Large intestine (tissue), 3 donors: ENCODE measurements around the gene HOXD13. TPM values are rescaled to one million over a fixed set of nuclear protein-coding genes. Genes with fewer than 3 reads are reported as not detected.

Experiments
- DNase-seq, 2 donors: peaks; one replicate each; pipeline versions ENCODE4 v3.0.0 to v3.0.0-alpha.2; 2013
- H3K27ac ChIP-seq: one replicate; pipeline ENCODE4 v1.5.1; 2013; ENCODE audit warnings: low read length
- H3K27me3 ChIP-seq: 2 replicates; pipeline ENCODE4 v1.6.1; 2013; ENCODE audit warnings: low read length; ENCODE audit not compliant: control insufficient read depth, insufficient read depth
- H3K36me3 ChIP-seq: 2 replicates; pipeline ENCODE4 v1.6.1; 2013; ENCODE audit warnings: low read length; ENCODE audit not compliant: control insufficient read depth, insufficient read depth
- H3K4me1 ChIP-seq: one replicate; pipeline ENCODE4 v1.6.1; 2013; ENCODE audit warnings: low read length; ENCODE audit not compliant: control insufficient read depth, insufficient read depth
- H3K4me3 ChIP-seq: one replicate; pipeline ENCODE4 v1.5.1; 2013; ENCODE audit warnings: low read length
- H3K9me3 ChIP-seq: one replicate; pipeline ENCODE4 v1.6.1; 2013; ENCODE audit warnings: mild to moderate bottlenecking, low read depth, low read length, moderate library complexity; ENCODE audit not compliant: control insufficient read depth
- WGBS: methylation state at CpG from one replicate; pipeline ENCODE4 v1.1.5; 2013; ENCODE audit warnings: low lambda C conversion rate; ENCODE audit not compliant: insufficient coverage; 5-methylcytosine and 5-hydroxymethylcytosine counted together
- polyA plus RNA-seq: library from polyadenylated mRNA; unstranded; fragments of 120-200 nt; gene quantifications from one replicate; pipeline ENCODE4 v1.2.1, GENCODE V29; 2013

HOXD13 gene
- polyA plus RNA-seq, 1 donor = not detected

- Histone ChIP-seq H3K27me3 (peaks cover 100% of the 10 kb centered on the region), H3K4me1 (no peaks in the 10 kb centered on the region), H3K27ac (no peak overlapping the region), H3K36me3 (no peaks in the 10 kb centered on the region), H3K9me3 (peaks cover 29% of the 10 kb centered on the region), H3K4me3 (no peak overlapping the region)
- WGBS = no CpG with 5 or more reads among the region's 40 CpGs
- no peak for DNase-seq
Observed at GRCh38 chr2:176117162-176117822, 24.8 kb downstream of the HOXD13 start.

GRCh38 chr2:176117823-176118371, 25.4 kb downstream of the HOXD13 start:
- Histone ChIP-seq H3K4me3 (no peak overlapping the region), H3K27me3 (peaks cover 100% of the 10 kb centered on the region), H3K27ac (no peak overlapping the region), H3K36me3 (no peaks in the 10 kb centered on the region), H3K4me1 (peaks cover 3% of the 10 kb centered on the region), H3K9me3 (peaks cover 29% of the 10 kb centered on the region)
- DNase-seq = no peak
- WGBS = no CpG with 5 or more reads among the region's 11 CpGs

GRCh38 chr2:176118601-176119339, 26.2 kb downstream of the HOXD13 start:
- no peak overlapping the region for H3K27ac ChIP-seq
- WGBS = 20% methylated on average over 2 of the region's 24 CpGs
- no peaks in the 10 kb centered on the region for H3K36me3 ChIP-seq
- peaks cover 99% of the 10 kb centered on the region for H3K27me3 ChIP-seq
- no peak for DNase-seq
- peaks cover 3% of the 10 kb centered on the region for H3K4me1 ChIP-seq
- peaks cover 32% of the 10 kb centered on the region for H3K9me3 ChIP-seq
- no peak overlapping the region for H3K4me3 ChIP-seq

GRCh38 chr2:176120364-176121189, 28.1 kb downstream of the HOXD13 start:
- DNase-seq = no peak
- peaks cover 99% of the 10 kb centered on the region for H3K27me3 ChIP-seq

GRCh38 chr2:176121190-176122051, 28.9 kb downstream of the HOXD13 start:
- 0% methylated on average over 4 of the region's 53 CpGs for WGBS
- peaks cover 26% of the 10 kb centered on the region for H3K9me3 ChIP-seq
- no peaks in the 10 kb centered on the region for H3K36me3 ChIP-seq
- peaks cover 98% of the 10 kb centered on the region for H3K27me3 ChIP-seq
- H3K4me1 ChIP-seq = peaks cover 3% of the 10 kb centered on the region
- H3K4me3 ChIP-seq = no peak overlapping the region
- no peak for DNase-seq
- no peak overlapping the region for H3K27ac ChIP-seq

More at GRCh38 chr2:176120364-176121189, 28.1 kb downstream of the HOXD13 start:
- Histone ChIP-seq H3K36me3 (no peaks in the 10 kb centered on the region), H3K4me3 (no peak overlapping the region), H3K4me1 (peaks cover 3% of the 10 kb centered on the region), H3K27ac (no peak overlapping the region), H3K9me3 (peaks cover 33% of the 10 kb centered on the region)
- WGBS = 0% methylated on average over 1 of the region's 13 CpGs

- no peaks in the 10 kb centered on the region for H3K36me3 ChIP-seq
- WGBS = no CpG with 5 or more reads among the region's 47 CpGs
- H3K4me1 ChIP-seq = peaks cover 3% of the 10 kb centered on the region
- H3K9me3 ChIP-seq = peaks cover 24% of the 10 kb centered on the region
- peak overlapping the region; percentile 18 for H3K4me3 ChIP-seq
- no peak for DNase-seq
- no peak overlapping the region for H3K27ac ChIP-seq
- peaks cover 97% of the 10 kb centered on the region for H3K27me3 ChIP-seq
Observed at GRCh38 chr2:176122052-176122682, 29.6 kb downstream of the HOXD13 start.

- H3K27ac ChIP-seq = no peak within 1 kb of the TSS
Observed at GRCh38 chr2:176122683-176123410, 30.3 kb downstream of the HOXD13 start, which contains the start of gene HOXD9. Gene HOXD9, plus strand, starts transcription at chr2:176122719. Its CDS starts 50 bp downstream, at chr2:176122769.

GRCh38 chr2:176123411-176124109, 31.0 kb downstream of the HOXD13 start:
- H3K36me3 ChIP-seq = no peaks in the 10 kb centered on the region
- no peak overlapping the region for H3K27ac ChIP-seq
- peaks cover 16% of the 10 kb centered on the region for H3K9me3 ChIP-seq
- H3K27me3 ChIP-seq = peaks cover 96% of the 10 kb centered on the region
- peak overlapping the region; percentile 9 for H3K4me3 ChIP-seq
- WGBS = no CpG with 5 or more reads among the region's 40 CpGs
- DNase-seq = no peak
- H3K4me1 ChIP-seq = peaks cover 3% of the 10 kb centered on the region

More at GRCh38 chr2:176122683-176123410, 30.3 kb downstream of the HOXD13 start, which contains the start of gene HOXD9:
- Histone ChIP-seq H3K4me1 (peaks cover 3% of the 10 kb centered on the region), H3K4me3 (peak within 1 kb of the TSS; percentile 18), H3K9me3 (peaks cover 18% of the 10 kb centered on the region), H3K36me3 (no peaks in the 10 kb centered on the region), H3K27me3 (peaks cover 96% of the 10 kb centered on the region)
- DNase-seq = no peak
- no CpG with 5 or more reads among the region's 84 CpGs for WGBS
